HFFc6 (cell line): ENCODE data around the gene LMCD1. TPM values are rescaled to one million over a fixed set of nuclear protein-coding genes. Genes with fewer than 3 reads are reported as not detected.

Experiments used
- DNase-seq: peaks from one replicate; pipeline ENCODE4 v3.0.0-alpha.2; 2018
- H3K27ac Mint-ChIP-seq: 2 replicates; pipeline ENCODE4 v1.8.0; 2020; ENCODE audit warnings: mild to moderate bottlenecking, mixed read lengths
- H3K27me3 Mint-ChIP-seq: 2 replicates; pipeline ENCODE4 v1.8.0; 2021; ENCODE audit warnings: mild to moderate bottlenecking, moderate library complexity, mixed read lengths; ENCODE audit not compliant: insufficient read depth
- H3K36me3 Mint-ChIP-seq: 2 replicates; pipeline ENCODE4 v1.8.0; 2021; ENCODE audit warnings: low read depth, mixed read lengths
- H3K4me1 Mint-ChIP-seq: 2 replicates; pipeline ENCODE4 v1.8.0; 2020; ENCODE audit warnings: low read depth, mixed read lengths
- H3K4me3 Mint-ChIP-seq: 2 replicates; pipeline ENCODE4 v1.8.0; 2020; ENCODE audit warnings: mild to moderate bottlenecking, moderate library complexity, mixed read lengths
- H3K9me3 Mint-ChIP-seq: 2 replicates; pipeline ENCODE4 v1.8.0; 2020; ENCODE audit warnings: mild to moderate bottlenecking, mixed read lengths
- total RNA-seq, 6 experiments: library from RNA; stranded (reverse); fragmentation: NEBNext Ultra II Directional; extraction: Animal tissue kit (Norgen Biotek cat#: 25700); gene quantifications; 2 replicates in 1 of 6; 3 replicates in 5 of 6; pipeline ENCODE4 v1.2.3, GENCODE V29; 2021
- TF ChIP-seq, protein P1 (sequence below): fragments of 200-600 bp; sonication (generic); IDR thresholded peaks from 2 replicates; pipeline ENCODE4 v1.5.0; 2021; ENCODE audit warnings: antibody characterized with exemption, mild to moderate bottlenecking

Gene LMCD1
- total RNA-seq, 6 experiments from 2014 or later = 20.1 to 50.6 (median 23.3) TPM

DNA sequence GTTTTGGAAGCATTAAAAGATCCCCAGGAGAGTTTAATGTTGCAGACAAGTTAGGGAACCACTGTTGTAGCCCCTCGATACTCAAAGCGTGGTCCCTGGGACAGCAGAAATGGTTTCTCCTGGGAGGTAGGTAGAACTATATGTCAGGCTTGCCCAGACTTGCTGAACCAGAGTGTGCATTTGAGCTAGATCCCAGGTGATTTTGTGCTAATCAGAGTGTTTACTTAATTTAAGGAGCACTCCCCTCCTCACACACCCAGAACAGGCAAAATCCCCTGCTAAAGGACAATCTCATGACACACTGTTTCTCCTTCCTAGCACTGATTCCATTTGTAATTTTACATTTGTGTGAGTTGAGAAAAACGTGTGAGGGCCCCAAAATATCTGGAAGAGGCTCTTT, 24.3 kb downstream of the LMCD1 start:
- H3K4me3 Mint-ChIP-seq = no peak overlapping the region
- TF ChIP-seq, protein P1, sequence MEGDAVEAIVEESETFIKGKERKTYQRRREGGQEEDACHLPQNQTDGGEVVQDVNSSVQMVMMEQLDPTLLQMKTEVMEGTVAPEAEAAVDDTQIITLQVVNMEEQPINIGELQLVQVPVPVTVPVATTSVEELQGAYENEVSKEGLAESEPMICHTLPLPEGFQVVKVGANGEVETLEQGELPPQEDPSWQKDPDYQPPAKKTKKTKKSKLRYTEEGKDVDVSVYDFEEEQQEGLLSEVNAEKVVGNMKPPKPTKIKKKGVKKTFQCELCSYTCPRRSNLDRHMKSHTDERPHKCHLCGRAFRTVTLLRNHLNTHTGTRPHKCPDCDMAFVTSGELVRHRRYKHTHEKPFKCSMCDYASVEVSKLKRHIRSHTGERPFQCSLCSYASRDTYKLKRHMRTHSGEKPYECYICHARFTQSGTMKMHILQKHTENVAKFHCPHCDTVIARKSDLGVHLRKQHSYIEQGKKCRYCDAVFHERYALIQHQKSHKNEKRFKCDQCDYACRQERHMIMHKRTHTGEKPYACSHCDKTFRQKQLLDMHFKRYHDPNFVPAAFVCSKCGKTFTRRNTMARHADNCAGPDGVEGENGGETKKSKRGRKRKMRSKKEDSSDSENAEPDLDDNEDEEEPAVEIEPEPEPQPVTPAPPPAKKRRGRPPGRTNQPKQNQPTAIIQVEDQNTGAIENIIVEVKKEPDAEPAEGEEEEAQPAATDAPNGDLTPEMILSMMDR = no peak
- no peaks in the 10 kb centered on the region for H3K9me3 Mint-ChIP-seq
- H3K36me3 Mint-ChIP-seq = peaks cover 9% of the 10 kb centered on the region
- no peak for DNase-seq
- no peak overlapping the region for H3K27ac Mint-ChIP-seq
- H3K27me3 Mint-ChIP-seq = no peaks in the 10 kb centered on the region; the same call in 1 of the 2 replicates
- H3K4me1 Mint-ChIP-seq = peaks cover 32% of the 10 kb centered on the region

DNA sequence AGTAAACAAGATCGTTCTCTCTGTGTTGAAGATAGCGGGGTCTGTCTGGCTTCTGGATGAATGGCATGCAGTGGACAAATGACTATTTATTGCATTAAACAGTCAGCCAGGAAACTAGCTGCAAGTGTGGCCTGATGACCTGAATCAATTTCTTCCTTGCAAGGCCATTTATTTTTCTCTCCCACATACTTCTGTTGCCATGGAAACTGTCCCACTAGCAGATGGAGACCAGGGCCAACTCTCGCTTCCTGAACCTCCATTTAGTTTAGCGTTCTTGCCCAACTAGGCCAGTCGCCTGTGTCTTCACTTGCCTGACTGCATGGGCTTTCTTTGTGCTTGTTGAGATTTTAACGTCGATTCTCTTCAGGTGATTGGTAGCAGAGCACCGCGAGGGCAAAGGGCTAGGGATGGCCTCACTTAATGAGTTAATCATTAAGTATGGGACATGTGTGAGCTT, 27.6 kb downstream of the LMCD1 start:
- DNase-seq = peak; percentile 25
- Mint-ChIP-seq H3K4me3 (no peak overlapping the region), H3K36me3 (peaks cover 4% of the 10 kb centered on the region; the same call in 1 of the 2 replicates), H3K4me1 (peaks cover 48% of the 10 kb centered on the region), H3K27ac (peak overlapping the region; percentile 32; the same call in 1 of the 2 replicates), H3K27me3 (no peaks in the 10 kb centered on the region; the same call in 1 of the 2 replicates), H3K9me3 (no peaks in the 10 kb centered on the region)
- TF ChIP-seq, protein P1 = no peak

DNA sequence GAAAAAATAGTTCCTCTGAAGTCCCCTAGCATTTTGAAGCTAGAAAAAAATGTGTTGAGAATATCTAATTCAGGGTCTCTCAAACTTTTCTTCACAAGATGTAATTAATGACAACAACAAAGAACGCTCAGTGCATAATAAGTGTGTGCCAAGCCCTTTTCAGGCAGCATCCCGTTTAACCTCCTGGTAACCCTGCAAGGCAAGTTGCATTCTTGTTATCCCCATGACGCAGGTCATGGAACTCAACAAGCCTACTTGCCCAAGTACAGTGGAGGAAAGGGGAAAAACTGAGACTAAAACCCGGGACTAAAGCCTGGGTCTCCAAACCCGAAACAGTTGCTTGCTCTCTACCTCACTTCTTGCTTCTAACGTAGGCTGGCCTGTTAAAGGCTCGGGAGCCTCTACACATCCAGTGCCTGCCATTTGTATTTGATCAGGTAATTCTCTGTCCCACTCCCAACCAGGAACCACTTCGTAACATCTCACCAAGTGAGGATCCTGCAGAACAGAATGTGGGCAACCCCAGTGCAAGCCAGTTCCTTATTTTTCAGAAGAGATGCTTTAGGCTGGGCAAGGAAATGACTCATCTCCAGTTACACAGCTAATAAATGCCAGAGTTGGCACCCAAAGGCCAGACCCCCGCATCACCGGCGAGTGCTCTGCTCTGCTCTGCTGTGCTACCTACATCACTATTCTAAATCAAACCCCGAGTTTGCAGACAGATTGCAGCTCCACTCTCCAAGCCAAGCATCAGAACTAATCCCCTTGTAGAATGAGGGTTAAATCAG, 28.3 kb downstream of the LMCD1 start:
- peaks cover 48% of the 10 kb centered on the region for H3K4me1 Mint-ChIP-seq
- no peak overlapping the region for H3K4me3 Mint-ChIP-seq
- H3K9me3 Mint-ChIP-seq = no peaks in the 10 kb centered on the region
- peak; percentile 13 for DNase-seq
- peak overlapping the region; percentile 16; the same call in 1 of the 2 replicates for H3K27ac Mint-ChIP-seq
- TF ChIP-seq, protein P1 = no peak
- H3K36me3 Mint-ChIP-seq = peaks cover 5% of the 10 kb centered on the region; the same call in 1 of the 2 replicates
- H3K27me3 Mint-ChIP-seq = no peaks in the 10 kb centered on the region; the same call in 1 of the 2 replicates

DNA sequence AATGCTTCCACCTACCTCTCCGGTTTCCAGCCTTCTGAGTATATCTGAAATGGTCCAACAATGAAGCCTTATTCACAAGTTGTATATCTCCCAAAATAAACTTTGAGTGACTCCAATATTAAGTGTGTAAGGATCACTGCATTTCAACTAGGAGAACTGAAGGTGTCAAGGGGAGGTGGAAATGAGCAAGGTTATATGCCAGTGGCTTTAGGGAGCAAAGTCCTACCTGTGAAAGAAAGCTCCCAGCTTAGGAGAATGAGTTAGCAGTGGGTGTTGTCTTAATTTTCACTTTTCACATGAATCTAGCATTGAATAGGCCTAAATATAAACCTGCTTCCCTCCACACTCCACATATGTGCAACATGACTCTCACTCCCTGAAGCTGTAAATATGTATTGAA, 29.0 kb downstream of the LMCD1 start:
- Mint-ChIP-seq H3K27me3 (no peaks in the 10 kb centered on the region; the same call in 1 of the 2 replicates), H3K36me3 (peaks cover 7% of the 10 kb centered on the region; the same call in 1 of the 2 replicates), H3K4me3 (no peak overlapping the region), H3K9me3 (no peaks in the 10 kb centered on the region), H3K4me1 (peaks cover 49% of the 10 kb centered on the region), H3K27ac (no peak overlapping the region)
- TF ChIP-seq, protein P1 = no peak
- DNase-seq = no peak

DNA sequence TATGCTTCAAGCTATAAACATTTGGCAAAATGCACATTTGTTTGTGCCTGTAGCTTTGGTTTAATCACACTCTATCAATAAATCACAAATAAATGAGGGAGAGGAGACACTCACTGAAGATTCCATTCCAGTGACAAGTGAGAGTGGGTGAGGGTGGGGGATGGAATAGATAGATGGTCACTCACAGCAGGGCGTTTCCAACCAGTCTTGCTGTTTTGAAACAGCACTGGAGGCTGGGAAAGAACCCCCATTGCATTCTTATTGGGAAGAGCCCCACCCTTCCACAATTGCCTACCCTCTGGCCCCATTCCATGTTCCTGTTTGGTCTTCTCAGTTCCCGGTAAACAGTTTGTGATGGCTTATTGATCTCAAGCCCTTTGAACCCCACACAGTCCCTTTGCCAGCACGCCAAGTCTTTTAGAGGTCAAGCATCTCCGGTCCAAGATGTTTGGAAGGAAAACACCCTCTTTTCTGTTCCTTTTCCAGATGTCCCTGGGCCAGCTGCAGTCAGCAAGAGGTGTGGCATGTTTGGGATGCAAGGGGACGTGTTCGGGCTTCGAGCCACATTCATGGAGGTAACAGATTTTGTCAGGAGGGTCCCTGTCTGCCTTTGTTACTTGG, 30.7 kb downstream of the LMCD1 start:
- peaks cover 64% of the 10 kb centered on the region for H3K4me1 Mint-ChIP-seq
- DNase-seq = peak; percentile 67
- H3K4me3 Mint-ChIP-seq = peak overlapping the region; percentile 41
- peaks cover 20% of the 10 kb centered on the region for H3K36me3 Mint-ChIP-seq
- TF ChIP-seq, protein P1 = no peak
- H3K27me3 Mint-ChIP-seq = peaks cover 8% of the 10 kb centered on the region
- H3K27ac Mint-ChIP-seq = peak overlapping the region; percentile 48; the same call in 1 of the 2 replicates
- no peaks in the 10 kb centered on the region for H3K9me3 Mint-ChIP-seq
